Loucy (cell line): ENCODE data around the gene ASTL.

Experiments
- H2AFZ ChIP-seq: fragments of 200-600 bp; sonication (generic); 2 replicates; pipeline ENCODE4 v1.6.0; 2016; ENCODE audit warnings: antibody characterized with exemption, mild to moderate bottlenecking, low read length, moderate library complexity
- H3F3A ChIP-seq: fragments of 200-600 bp; 2 replicates; pipeline ENCODE4 v1.6.0; 2016; ENCODE audit warnings: antibody characterized with exemption, low read depth, mild to moderate bottlenecking
- H3K27me3 ChIP-seq: fragments of 200-600 bp; sonication (generic); 2 replicates; pipeline ENCODE4 v1.6.1; 2014; ENCODE audit warnings: low read length, mild to moderate bottlenecking; ENCODE audit not compliant: insufficient read depth, poor library complexity, severe bottlenecking
- H3K36me3 ChIP-seq: fragments of 200-600 bp; sonication (generic); 2 replicates; pipeline ENCODE4 v1.6.1; 2016; ENCODE audit warnings: low read length; ENCODE audit not compliant: insufficient read depth
- H3K4me1 ChIP-seq: fragments of 200-600 bp; sonication (generic); 2 replicates; pipeline ENCODE4 v1.5.1; 2014; ENCODE audit warnings: low read length, mild to moderate bottlenecking; ENCODE audit not compliant: insufficient read depth, poor library complexity, severe bottlenecking
- H3K4me2 ChIP-seq: fragments of 200-600 bp; sonication (generic); 2 replicates; pipeline ENCODE4 v1.6.0; 2014; ENCODE audit warnings: antibody characterized with exemption, low read length, low read depth, mild to moderate bottlenecking; ENCODE audit not compliant: poor library complexity, severe bottlenecking
- H3K4me3 ChIP-seq: fragments of 200-600 bp; sonication (generic); 2 replicates; pipeline ENCODE4 v1.5.1; 2014; ENCODE audit warnings: low read length, mild to moderate bottlenecking, mixed read lengths; ENCODE audit not compliant: poor library complexity, severe bottlenecking
- H3K79me2 ChIP-seq: fragments of 200-600 bp; sonication (generic); 2 replicates; pipeline ENCODE4 v1.6.1; 2014; ENCODE audit warnings: low read length; ENCODE audit not compliant: insufficient read depth
- H3K9ac ChIP-seq: fragments of 200-600 bp; sonication (generic); 2 replicates; pipeline ENCODE4 v1.6.0; 2014; ENCODE audit warnings: mild to moderate bottlenecking, low read depth, low read length, moderate library complexity; ENCODE audit not compliant: poor library complexity, severe bottlenecking
- H3K9me2 ChIP-seq: fragments of 200-600 bp; sonication (generic); replicated peaks from 2 replicates; pipeline ENCODE4 v1.6.1; 2016; ENCODE audit warnings: low read depth, low read length, mixed read lengths
- H3K9me3 ChIP-seq: fragments of 200-600 bp; sonication (generic); 2 replicates; pipeline ENCODE4 v1.6.1; 2014; ENCODE audit warnings: mild to moderate bottlenecking, antibody characterized with exemption, low read length, low read depth; ENCODE audit not compliant: insufficient read depth
- H4K20me1 ChIP-seq: fragments of 200-600 bp; sonication (generic); 2 replicates; pipeline ENCODE4 v1.6.0; 2014; ENCODE audit warnings: antibody characterized with exemption, low read length, mild to moderate bottlenecking; ENCODE audit not compliant: insufficient read depth, poor library complexity, severe bottlenecking
- EZH2phosphoT487 ChIP-seq: fragments of 200-600 bp; IDR thresholded peaks from 2 replicates; pipeline ENCODE4 v1.6.1; 2018; ENCODE audit warnings: antibody characterized with exemption, mild to moderate bottlenecking, moderate library complexity, borderline replicate concordance
- TF ChIP-seq, protein P1 (sequence below): fragments of 200-600 bp; sonication (generic); conservative IDR thresholded peaks from 2 replicates; pipeline ENCODE4 v1.5.1; 2014; ENCODE audit warnings: mild to moderate bottlenecking, antibody characterized with exemption, low read length

ASTL gene

DNA sequence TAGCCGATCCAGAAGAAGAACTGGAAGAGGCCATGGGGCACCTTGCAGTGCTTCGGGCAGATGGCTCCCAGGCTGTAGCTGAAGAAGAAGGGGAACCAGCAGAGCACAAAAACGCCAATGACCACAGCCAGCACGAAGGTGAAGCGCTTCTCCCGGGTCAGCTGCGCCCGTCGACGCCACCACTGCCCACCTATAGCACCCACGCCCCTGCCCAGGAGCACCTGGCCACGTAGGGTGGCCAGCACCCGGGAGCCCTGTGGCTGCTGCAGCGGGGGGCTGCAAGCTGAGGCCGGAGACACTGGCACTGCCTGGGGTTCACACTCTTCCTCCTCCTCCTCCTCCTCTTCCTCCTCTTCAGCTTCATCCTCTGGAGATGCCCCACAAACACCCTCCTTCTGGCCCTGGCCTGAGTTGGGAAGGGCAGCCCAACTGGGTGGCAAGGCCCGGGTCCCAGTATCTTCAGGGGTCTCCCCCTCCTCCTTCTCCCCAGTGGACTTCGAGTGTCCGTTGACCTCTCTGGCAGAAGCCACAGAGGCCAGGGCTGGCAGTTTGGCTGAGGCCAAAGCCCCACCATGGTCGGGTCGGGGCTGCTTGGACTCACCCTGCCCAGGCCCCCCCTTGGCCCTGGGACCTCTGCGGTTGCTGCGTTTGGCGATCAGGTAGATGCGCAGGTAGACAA, 23.3 kb downstream of the ASTL start:
- Histone ChIP-seq H3K4me3 (no peak overlapping the region), H3K36me3 (no peaks in the 10 kb centered on the region), H3K9me2 (no peaks in the 10 kb centered on the region), H3K9ac (no peak overlapping the region), H3K4me1 (no peaks in the 10 kb centered on the region), H3K9me3 (no peaks in the 10 kb centered on the region), H3K27me3 (no peaks in the 10 kb centered on the region), H4K20me1 (no peaks in the 10 kb centered on the region), H3F3A (no peaks in the 10 kb centered on the region), H3K79me2 (no peaks in the 10 kb centered on the region), H3K4me2 (no peak overlapping the region), H2AFZ (no peak overlapping the region)
- TF ChIP-seq, protein P1, sequence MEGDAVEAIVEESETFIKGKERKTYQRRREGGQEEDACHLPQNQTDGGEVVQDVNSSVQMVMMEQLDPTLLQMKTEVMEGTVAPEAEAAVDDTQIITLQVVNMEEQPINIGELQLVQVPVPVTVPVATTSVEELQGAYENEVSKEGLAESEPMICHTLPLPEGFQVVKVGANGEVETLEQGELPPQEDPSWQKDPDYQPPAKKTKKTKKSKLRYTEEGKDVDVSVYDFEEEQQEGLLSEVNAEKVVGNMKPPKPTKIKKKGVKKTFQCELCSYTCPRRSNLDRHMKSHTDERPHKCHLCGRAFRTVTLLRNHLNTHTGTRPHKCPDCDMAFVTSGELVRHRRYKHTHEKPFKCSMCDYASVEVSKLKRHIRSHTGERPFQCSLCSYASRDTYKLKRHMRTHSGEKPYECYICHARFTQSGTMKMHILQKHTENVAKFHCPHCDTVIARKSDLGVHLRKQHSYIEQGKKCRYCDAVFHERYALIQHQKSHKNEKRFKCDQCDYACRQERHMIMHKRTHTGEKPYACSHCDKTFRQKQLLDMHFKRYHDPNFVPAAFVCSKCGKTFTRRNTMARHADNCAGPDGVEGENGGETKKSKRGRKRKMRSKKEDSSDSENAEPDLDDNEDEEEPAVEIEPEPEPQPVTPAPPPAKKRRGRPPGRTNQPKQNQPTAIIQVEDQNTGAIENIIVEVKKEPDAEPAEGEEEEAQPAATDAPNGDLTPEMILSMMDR: no peak
- no peak for TF ChIP-seq EZH2phosphoT487

DNA sequence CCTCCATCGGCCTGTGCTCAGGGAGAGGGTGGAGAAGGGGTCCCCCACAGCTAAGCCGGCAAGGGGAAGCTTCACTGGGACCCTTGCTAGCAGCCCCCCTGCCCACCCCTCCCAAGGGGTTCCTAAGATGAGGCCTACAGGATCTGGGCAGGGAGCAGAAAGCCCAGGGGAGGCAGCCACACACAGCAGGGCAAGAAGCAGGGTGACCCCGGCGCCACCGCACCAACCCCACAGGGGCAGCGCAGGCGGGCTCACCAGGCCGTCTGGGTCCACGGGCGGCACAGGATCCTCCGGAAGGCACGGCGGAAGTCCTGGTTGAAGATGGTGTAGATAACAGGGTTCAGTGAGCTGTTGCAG, 23.8 kb downstream of the ASTL start:
- Histone ChIP-seq H3K9ac (no peak overlapping the region), H4K20me1 (no peaks in the 10 kb centered on the region), H3K9me2 (no peaks in the 10 kb centered on the region), H3K4me3 (no peak overlapping the region), H3K36me3 (no peaks in the 10 kb centered on the region), H2AFZ (no peak overlapping the region), H3K9me3 (no peaks in the 10 kb centered on the region), H3F3A (no peaks in the 10 kb centered on the region), H3K4me2 (no peak overlapping the region), H3K27me3 (no peaks in the 10 kb centered on the region), H3K4me1 (no peaks in the 10 kb centered on the region), H3K79me2 (no peaks in the 10 kb centered on the region)
- TF ChIP-seq, protein P1: no peak
- TF ChIP-seq EZH2phosphoT487: no peak

DNA sequence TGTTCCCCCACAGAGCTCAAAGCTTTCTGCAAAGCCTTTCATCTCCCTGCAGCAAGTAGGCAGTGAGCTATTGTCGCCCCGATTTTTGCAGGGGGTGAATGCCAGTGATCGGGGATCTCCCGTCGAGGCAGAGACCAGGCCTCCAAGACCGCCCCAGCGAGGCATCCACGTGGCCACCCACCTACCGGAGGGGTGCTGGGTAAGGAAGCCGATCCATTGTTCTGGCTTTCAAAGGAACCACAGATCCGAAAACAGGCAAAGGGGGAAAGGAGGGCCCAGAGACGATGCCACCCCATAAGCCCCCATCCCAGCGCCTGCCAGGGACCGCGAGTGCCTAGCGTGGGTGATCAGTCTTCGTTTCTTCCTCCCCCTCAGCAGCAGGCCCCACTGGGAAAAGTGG, 24.4 kb downstream of the ASTL start:
- Histone ChIP-seq H2AFZ (no peak overlapping the region), H3K27me3 (no peaks in the 10 kb centered on the region), H3K4me3 (no peak overlapping the region), H3K4me2 (no peak overlapping the region), H4K20me1 (no peaks in the 10 kb centered on the region), H3K9ac (no peak overlapping the region), H3K9me3 (no peaks in the 10 kb centered on the region), H3K9me2 (no peaks in the 10 kb centered on the region), H3K4me1 (no peaks in the 10 kb centered on the region), H3K36me3 (no peaks in the 10 kb centered on the region), H3K79me2 (no peaks in the 10 kb centered on the region), H3F3A (no peaks in the 10 kb centered on the region)
- TF ChIP-seq, protein P1: no peak
- TF ChIP-seq EZH2phosphoT487: no peak
